ENCODE results near the gene ERBIN.
"Not testable (repeated sequence)": the region's sequence is repeated elsewhere in the genome, so short reads cannot be mapped to it uniquely, and the experiment has no call there.

ERBIN gene

GRCh38 chr5:66010476-66010875 is 84.1 kb downstream of the ERBIN start:
- no peak for DNase-seq

- no peak for DNase-seq
These were observed 85.9 kb downstream of the ERBIN start for GRCh38 chr5:66012271-66012670.

GRCh38 chr5:66013397-66013796 is 87.0 kb downstream of the ERBIN start:
- DNase-seq, result no peak

GRCh38 chr5:66013906-66014305 is 87.5 kb downstream of the ERBIN start:
- DNase-seq, result no peak

- no peak for DNase-seq
These were observed 89.0 kb downstream of the ERBIN start for GRCh38 chr5:66015196-66015960.

- DNase-seq, result no peak
These were observed 95.2 kb downstream of the ERBIN start for GRCh38 chr5:66021585-66021984.

- DNase-seq, result no peak
These were observed 112.9 kb downstream of the ERBIN start for GRCh38 chr5:66039296-66039695.

- no peak for DNase-seq
These were observed 113.3 kb downstream of the ERBIN start for GRCh38 chr5:66039701-66040100.

- DNase-seq, result no peak
These were observed 115.3 kb downstream of the ERBIN start for GRCh38 chr5:66041627-66042026.

- no peak for DNase-seq
These were observed 130.9 kb downstream of the ERBIN start for GRCh38 chr5:66057239-66057638.

GRCh38 chr5:66061320-66061719 is 134.9 kb downstream of the ERBIN start:
- DNase-seq, result not testable (repeated sequence)

GRCh38 chr5:66063061-66063460 is 136.7 kb downstream of the ERBIN start:
- DNase-seq, result not testable (repeated sequence)

- DNase-seq, result no peak
These were observed 140.5 kb downstream of the ERBIN start for GRCh38 chr5:66066826-66067225.

- DNase-seq, result no peak
These were observed 145.7 kb downstream of the ERBIN start for GRCh38 chr5:66072031-66072430.

GRCh38 chr5:66074901-66075300 is 148.5 kb downstream of the ERBIN start:
- no peak for DNase-seq

GRCh38 chr5:66080664-66081063 is 154.3 kb downstream of the ERBIN start:
- no peak for DNase-seq

- DNase-seq, result no peak
These were observed 163.0 kb downstream of the ERBIN start for GRCh38 chr5:66089384-66089783.

- no peak for DNase-seq
These were observed 174.5 kb downstream of the ERBIN start for GRCh38 chr5:66100851-66101250.

GRCh38 chr5:66113160-66113559 is 186.8 kb downstream of the ERBIN start:
- no peak for DNase-seq

- no peak for DNase-seq
These were observed 191.9 kb downstream of the ERBIN start for GRCh38 chr5:66118304-66118703.

GRCh38 chr5:66122379-66123034 is 196.1 kb downstream of the ERBIN start:
- DNase-seq, result no peak

- no peak for DNase-seq
These were observed 202.8 kb downstream of the ERBIN start for GRCh38 chr5:66129144-66129543.

- DNase-seq, result no peak
These were observed 204.1 kb downstream of the ERBIN start for GRCh38 chr5:66130493-66130892.
